Measurements from ENCODE around the gene IGF2. TPM values are rescaled to one million over a fixed set of nuclear protein-coding genes. Genes with fewer than 3 reads are reported as not detected.

Gene IGF2
- polyA plus RNA-seq, 1 donor from 2014 or later: not detected

DNA sequence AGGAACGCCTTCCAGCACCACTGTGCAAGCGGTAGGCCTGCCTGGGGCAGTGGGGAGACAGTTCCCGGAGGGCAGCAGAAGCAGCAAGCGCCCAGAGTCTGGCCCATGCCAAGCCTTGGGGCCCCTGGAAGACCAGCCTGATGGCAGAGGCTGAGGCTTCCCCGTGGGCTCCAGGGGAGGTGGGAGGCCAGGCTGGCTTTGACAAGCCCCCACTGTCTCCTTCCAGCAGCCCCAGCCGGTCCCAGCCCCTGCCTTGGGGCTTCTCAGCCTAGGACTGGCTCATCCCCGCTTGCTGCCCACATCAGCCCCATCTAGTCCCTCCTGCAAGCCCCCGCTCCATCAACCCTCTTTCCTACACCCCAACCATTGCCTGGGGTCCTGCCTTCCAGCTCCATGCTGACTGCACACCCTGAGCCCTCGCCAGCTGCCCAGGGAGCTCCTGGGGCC is 46.7 kb downstream of the IGF2 start:
- no peak overlapping the region for H3K4me3 ChIP-seq (ENCODE audit: low read length)
- no peaks in the 10 kb centered on the region for H3K9me3 ChIP-seq (ENCODE audit: low read length)
- TF ChIP-seq POLR2AphosphoS5 (IDR thresholded peaks at IDR 0.05) (no peak), SMC3 (conservative IDR thresholded peaks at IDR 0.05; ENCODE audit: poor library complexity) (no peak), EP300 (conservative IDR thresholded peaks at IDR 0.05; ENCODE audit: poor library complexity, severe bottlenecking) (no peak), RAD21 (conservative IDR thresholded peaks at IDR 0.05) (no peak), MXI1 (conservative IDR thresholded peaks at IDR 0.05; ENCODE audit: poor library complexity, severe bottlenecking) (no peak), REST (IDR thresholded peaks at IDR 0.05; ENCODE audit: borderline replicate concordance) (no peak), EZH2 (IDR thresholded peaks at IDR 0.05; ENCODE audit: borderline replicate concordance, insufficient read depth, low read length, poor library complexity, severe bottlenecking) (no peak), TAF1 (IDR thresholded peaks at IDR 0.05; ENCODE audit: low read depth) (no peak)
- TF ChIP-seq, protein P1, sequence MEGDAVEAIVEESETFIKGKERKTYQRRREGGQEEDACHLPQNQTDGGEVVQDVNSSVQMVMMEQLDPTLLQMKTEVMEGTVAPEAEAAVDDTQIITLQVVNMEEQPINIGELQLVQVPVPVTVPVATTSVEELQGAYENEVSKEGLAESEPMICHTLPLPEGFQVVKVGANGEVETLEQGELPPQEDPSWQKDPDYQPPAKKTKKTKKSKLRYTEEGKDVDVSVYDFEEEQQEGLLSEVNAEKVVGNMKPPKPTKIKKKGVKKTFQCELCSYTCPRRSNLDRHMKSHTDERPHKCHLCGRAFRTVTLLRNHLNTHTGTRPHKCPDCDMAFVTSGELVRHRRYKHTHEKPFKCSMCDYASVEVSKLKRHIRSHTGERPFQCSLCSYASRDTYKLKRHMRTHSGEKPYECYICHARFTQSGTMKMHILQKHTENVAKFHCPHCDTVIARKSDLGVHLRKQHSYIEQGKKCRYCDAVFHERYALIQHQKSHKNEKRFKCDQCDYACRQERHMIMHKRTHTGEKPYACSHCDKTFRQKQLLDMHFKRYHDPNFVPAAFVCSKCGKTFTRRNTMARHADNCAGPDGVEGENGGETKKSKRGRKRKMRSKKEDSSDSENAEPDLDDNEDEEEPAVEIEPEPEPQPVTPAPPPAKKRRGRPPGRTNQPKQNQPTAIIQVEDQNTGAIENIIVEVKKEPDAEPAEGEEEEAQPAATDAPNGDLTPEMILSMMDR (IDR thresholded peaks at IDR 0.05; ENCODE audit: poor library complexity, severe bottlenecking): no peak
- no peaks in the 10 kb centered on the region for H3K36me3 ChIP-seq (ENCODE audit: insufficient read depth, low read length)
- H3K9ac ChIP-seq (ENCODE audit: low read length): no peak overlapping the region
- H3K27me3 ChIP-seq (ENCODE audit: insufficient read depth, low read depth, low read length): no peaks in the 10 kb centered on the region
- H2AFZ ChIP-seq (ENCODE audit: low read depth, low read length): no peak overlapping the region
- no peak overlapping the region for H3K4me2 ChIP-seq (ENCODE audit: low read length)
- no peaks in the 10 kb centered on the region for H3K9me2 ChIP-seq (ENCODE audit: insufficient read depth, low read length)
- H3F3A ChIP-seq (ENCODE audit: insufficient read depth, low read length, poor library complexity, severe bottlenecking): no peaks in the 10 kb centered on the region
- H4K20me1 ChIP-seq (ENCODE audit: insufficient read depth): no peaks in the 10 kb centered on the region
- no peak overlapping the region for H3K27ac ChIP-seq (ENCODE audit: low read length)
- H3K79me2 ChIP-seq (replicated peaks; ENCODE audit: insufficient read depth, low read length): no peaks in the 10 kb centered on the region

DNA sequence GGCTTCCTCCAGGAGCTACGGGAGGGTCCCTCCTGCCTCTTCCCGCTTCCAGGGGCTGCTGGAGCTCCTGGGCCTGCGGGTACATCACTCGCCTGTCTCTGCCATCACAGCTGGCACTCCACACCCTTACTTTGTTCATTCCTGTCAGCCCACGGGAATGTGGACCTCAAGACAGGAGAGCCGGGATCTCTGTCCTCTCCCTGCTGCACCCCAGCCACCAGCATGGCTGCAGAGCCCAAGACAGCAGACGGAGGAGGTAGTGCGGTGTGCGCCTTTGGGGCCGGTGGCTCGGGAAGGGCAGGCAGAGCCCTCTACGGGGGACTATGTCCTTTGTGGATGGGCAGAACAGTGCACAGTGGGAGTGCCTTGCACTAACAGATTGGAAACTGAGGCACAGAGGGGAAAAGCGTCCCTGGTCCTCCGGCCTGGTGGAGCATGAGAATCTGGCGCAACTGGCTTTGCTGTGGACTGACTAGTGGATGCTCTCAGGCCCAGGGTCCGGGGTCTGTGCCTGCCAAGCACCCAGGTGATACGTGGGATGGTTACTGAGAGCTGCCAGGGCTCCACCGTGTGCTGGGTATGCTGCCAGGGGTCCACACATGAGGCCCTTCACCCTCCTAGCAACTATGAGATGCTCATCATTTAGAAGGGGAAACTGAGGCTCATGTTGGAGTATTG is 47.3 kb downstream of the IGF2 start:
- Histone ChIP-seq H3K4me3 (ENCODE audit: low read length) (no peak overlapping the region), H4K20me1 (ENCODE audit: insufficient read depth) (no peaks in the 10 kb centered on the region), H3K79me2 (replicated peaks; ENCODE audit: insufficient read depth, low read length) (no peaks in the 10 kb centered on the region), H2AFZ (ENCODE audit: low read depth, low read length) (no peak overlapping the region), H3K9ac (ENCODE audit: low read length) (no peak overlapping the region), H3K9me2 (ENCODE audit: insufficient read depth, low read length) (no peaks in the 10 kb centered on the region), H3K36me3 (ENCODE audit: insufficient read depth, low read length) (no peaks in the 10 kb centered on the region), H3K27ac (ENCODE audit: low read length) (no peak overlapping the region), H3K4me2 (ENCODE audit: low read length) (no peak overlapping the region), H3K9me3 (ENCODE audit: low read length) (no peaks in the 10 kb centered on the region), H3K27me3 (ENCODE audit: insufficient read depth, low read depth, low read length) (no peaks in the 10 kb centered on the region), H3F3A (ENCODE audit: insufficient read depth, low read length, poor library complexity, severe bottlenecking) (no peaks in the 10 kb centered on the region)
- TF ChIP-seq SMC3 (conservative IDR thresholded peaks at IDR 0.05; ENCODE audit: poor library complexity): no peak
- no peak for TF ChIP-seq EP300 (conservative IDR thresholded peaks at IDR 0.05; ENCODE audit: poor library complexity, severe bottlenecking)
- no peak for TF ChIP-seq REST (IDR thresholded peaks at IDR 0.05; ENCODE audit: borderline replicate concordance)
- TF ChIP-seq POLR2AphosphoS5 (IDR thresholded peaks at IDR 0.05): no peak
- TF ChIP-seq, protein P1 (IDR thresholded peaks at IDR 0.05; ENCODE audit: poor library complexity, severe bottlenecking): no peak
- TF ChIP-seq EZH2 (IDR thresholded peaks at IDR 0.05; ENCODE audit: borderline replicate concordance, insufficient read depth, low read length, poor library complexity, severe bottlenecking): no peak
- TF ChIP-seq TAF1 (IDR thresholded peaks at IDR 0.05; ENCODE audit: low read depth): no peak
